GM12878 (cell line): ENCODE results near the gene SULT1A3. TPM values are rescaled to one million over a fixed set of nuclear protein-coding genes. Genes with fewer than 3 reads are reported as not detected.

Experiments used
- CBX3 ChIP-seq: fragments of 200-600 bp; sonication (generic); IDR thresholded peaks from 2 replicates; pipeline ENCODE4 v1.6.1; 2016; ENCODE audit warnings: low read depth, borderline replicate concordance
- DPF2 ChIP-seq: fragments of 450-650 bp; IDR thresholded peaks from 2 replicates; pipeline ENCODE4 v1.6.1; 2017; ENCODE audit warnings: mild to moderate bottlenecking
- FOS ChIP-seq: IDR thresholded peaks from 3 replicates; pipeline ENCODE4 v1.6.1; 2011; ENCODE audit warnings: borderline replicate concordance; ENCODE audit not compliant: insufficient read length; ENCODE audit errors: extremely low read depth
- IRF3 ChIP-seq: fragments of 450-650 bp; IDR thresholded peaks from 2 replicates; pipeline ENCODE4 v1.6.1; 2014; ENCODE audit warnings: mild to moderate bottlenecking
- KAT2A ChIP-seq: conservative IDR thresholded peaks from 2 replicates; pipeline ENCODE4 v1.6.1; 2011; ENCODE audit warnings: low read depth, low read length; ENCODE audit not compliant: control insufficient read depth
- MEF2A ChIP-seq: IDR thresholded peaks from 2 replicates; pipeline ENCODE4 v1.6.1; 2011; ENCODE audit warnings: low read depth, mild to moderate bottlenecking, low read length, moderate library complexity; ENCODE audit not compliant: insufficient read depth
- MTA3 ChIP-seq: IDR thresholded peaks from 2 replicates; pipeline ENCODE4 v1.6.1; 2012; ENCODE audit warnings: low read length, inconsistent platforms, borderline replicate concordance
- NFXL1 ChIP-seq: fragments of 450-650 bp; IDR thresholded peaks from 2 replicates; pipeline ENCODE4 v1.6.1; 2017; ENCODE audit warnings: antibody characterized with exemption, mild to moderate bottlenecking, borderline replicate concordance
- NRF1 ChIP-seq: conservative IDR thresholded peaks from 2 replicates; pipeline ENCODE4 v1.6.1; 2011; ENCODE audit warnings: mild to moderate bottlenecking, low read depth, low read length, improper control_type of control experiment
- PAX8 ChIP-seq: fragments of 450-650 bp; IDR thresholded peaks from 2 replicates; pipeline ENCODE4 v1.6.1; 2017; ENCODE audit warnings: mild to moderate bottlenecking, moderate library complexity
- POLR2AphosphoS2 ChIP-seq: IDR thresholded peaks from 2 replicates; pipeline ENCODE4 v1.6.1; 2011; ENCODE audit warnings: low read depth, mild to moderate bottlenecking, low read length, improper control_type of control experiment, moderate library complexity
- RAD21 ChIP-seq: IDR thresholded peaks from 2 replicates; pipeline ENCODE4 v1.6.1; 2011; ENCODE audit warnings: mild to moderate bottlenecking, low read depth, low read length, moderate library complexity; ENCODE audit not compliant: insufficient read depth
- RB1 ChIP-seq: fragments of 450-650 bp; formaldehyde crosslinking; IDR thresholded peaks from 2 replicates; pipeline ENCODE4 v1.6.1; 2017; ENCODE audit warnings: mild to moderate bottlenecking, borderline replicate concordance
- RELA ChIP-seq: fragments of 450-650 bp; IDR thresholded peaks from 2 replicates; pipeline ENCODE4 v1.8.0; 2014; ENCODE audit warnings: borderline replicate concordance; ENCODE audit not compliant: partially characterized antibody
- SREBF2 ChIP-seq: IDR thresholded peaks from 2 replicates; pipeline ENCODE4 v1.6.1; 2012; ENCODE audit warnings: mild to moderate bottlenecking, low read length
- SRF ChIP-seq, 2 experiments: IDR thresholded peaks; 2 replicates each; pipeline ENCODE4 v1.6.1; 2011; ENCODE audit warnings: low read depth in 2 of 2, low read length in 2 of 2, mild to moderate bottlenecking in 1 of 2, moderate library complexity in 1 of 2
- STAT3 ChIP-seq: IDR thresholded peaks from 2 replicates; pipeline ENCODE4 v1.6.1; 2011; ENCODE audit warnings: low read depth, low read length, improper control_type of control experiment
- TCF3 ChIP-seq: IDR thresholded peaks from 2 replicates; pipeline ENCODE4 v1.6.1; 2012; ENCODE audit warnings: low read depth, mild to moderate bottlenecking, low read length, borderline replicate concordance; ENCODE audit not compliant: insufficient read depth
- YY1 ChIP-seq: IDR thresholded peaks from 2 replicates; pipeline ENCODE4 v1.6.1; 2011; ENCODE audit warnings: low read depth, mild to moderate bottlenecking, low read length
- ZBED1 ChIP-seq: IDR thresholded peaks from 2 replicates; pipeline ENCODE4 v1.6.1; 2016; ENCODE audit warnings: borderline replicate concordance
- ZSCAN29 ChIP-seq: fragments of 450-650 bp; IDR thresholded peaks from 2 replicates; pipeline ENCODE4 v1.6.1; 2017; ENCODE audit warnings: mild to moderate bottlenecking, moderate library complexity
- polyA plus RNA-seq, 11 experiments: library from polyadenylated mRNA; depleted of rRNA in 4 of 11; unstranded in 6 of 11; stranded (reverse) in 5 of 11; fragments of >200 nt; fragmentation: Nextera tagmentation in 4 of 11; fragmentation: Illumina TruSeq in 1 of 11; extraction: Ambion mirVana in 4 of 11; extraction: Trizol in 1 of 11; gene quantifications; 1 replicate in 1 of 11; 2 replicates in 10 of 11; pipeline versions ENCODE4 v1.2.1 to v1.2.3, GENCODE V29; 2011 to 2016; ENCODE audit warnings: inconsistent platforms in 2 of 11, missing spikeins in 2 of 11, low read depth in 1 of 11
- total RNA-seq, 4 experiments: library from RNA; depleted of rRNA in 3 of 4; stranded (reverse); fragments of >200 nt in 3 of 4; fragmentation: Illumina TruSeq in 1 of 4; extraction: Trizol in 1 of 4; gene quantifications; 2 replicates each; pipeline versions ENCODE4 v1.2.1 to v1.2.3, GENCODE V29; 2013 to 2021
- TF ChIP-seq, protein P1 (sequence below): IDR thresholded peaks from 2 replicates; pipeline ENCODE4 v1.6.1; 2012; ENCODE audit warnings: low read depth, low read length, improper control_type of control experiment
- TF ChIP-seq, protein P2 (sequence below): fragments of 450-650 bp; IDR thresholded peaks from 2 replicates; pipeline ENCODE4 v1.6.1; 2017; ENCODE audit warnings: mild to moderate bottlenecking
- TF ChIP-seq, protein P3 (sequence below), 3 experiments: IDR thresholded peaks in 2 of 3; conservative IDR thresholded peaks in 1 of 3; 2 replicates each; pipeline ENCODE4 v1.5.1; 2011; ENCODE audit warnings: low read depth in 3 of 3, low read length in 3 of 3, mild to moderate bottlenecking in 3 of 3, control low read depth in 2 of 3, moderate library complexity in 2 of 3, inconsistent platforms in 1 of 3, mixed read lengths in 1 of 3; ENCODE audit not compliant: control insufficient read depth in 2 of 3, insufficient read depth in 1 of 3; ENCODE audit errors: extremely low read depth in 1 of 3

Gene SULT1A3
- total and polyA plus RNA-seq, 10 of the 15 experiments (the other 5 are each of a cell fraction or from before 2014, with no cell fraction given): 3.3 to 15.8 (median 6.2) TPM

- TF ChIP-seq, protein P1, sequence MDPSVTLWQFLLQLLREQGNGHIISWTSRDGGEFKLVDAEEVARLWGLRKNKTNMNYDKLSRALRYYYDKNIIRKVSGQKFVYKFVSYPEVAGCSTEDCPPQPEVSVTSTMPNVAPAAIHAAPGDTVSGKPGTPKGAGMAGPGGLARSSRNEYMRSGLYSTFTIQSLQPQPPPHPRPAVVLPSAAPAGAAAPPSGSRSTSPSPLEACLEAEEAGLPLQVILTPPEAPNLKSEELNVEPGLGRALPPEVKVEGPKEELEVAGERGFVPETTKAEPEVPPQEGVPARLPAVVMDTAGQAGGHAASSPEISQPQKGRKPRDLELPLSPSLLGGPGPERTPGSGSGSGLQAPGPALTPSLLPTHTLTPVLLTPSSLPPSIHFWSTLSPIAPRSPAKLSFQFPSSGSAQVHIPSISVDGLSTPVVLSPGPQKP: no peak
- TF ChIP-seq RB1 (no peak), SRF (IDR thresholded peaks at IDR 0.05; ENCODE audit: low read depth in 2 of 2, low read length in 2 of 2) (peak; percentile 38 to 47; a peak in 1 of 4 replicates), YY1 (peak; percentile 71), RAD21 (no peak), TCF3 (0 out of 2 replicates have a peak, but pooled peaks have one; percentile 46), MEF2A (peak; percentile 40; the same call in 1 of the 2 replicates), DPF2 (peak; percentile 29; the same call in 1 of the 2 replicates), PAX8 (no peak), FOS (no peak), MTA3 (no peak), ZSCAN29 (0 out of 2 replicates have a peak, but pooled peaks have one; percentile 18), NFXL1 (no peak), IRF3 (no peak), ZBED1 (no peak), STAT3 (no peak), CBX3 (no peak), KAT2A (no peak), SREBF2 (no peak), RELA (no peak), NRF1 (no peak), POLR2AphosphoS2 (0 out of 2 replicates have a peak, but pooled peaks have one; percentile 67)
- TF ChIP-seq, protein P2, sequence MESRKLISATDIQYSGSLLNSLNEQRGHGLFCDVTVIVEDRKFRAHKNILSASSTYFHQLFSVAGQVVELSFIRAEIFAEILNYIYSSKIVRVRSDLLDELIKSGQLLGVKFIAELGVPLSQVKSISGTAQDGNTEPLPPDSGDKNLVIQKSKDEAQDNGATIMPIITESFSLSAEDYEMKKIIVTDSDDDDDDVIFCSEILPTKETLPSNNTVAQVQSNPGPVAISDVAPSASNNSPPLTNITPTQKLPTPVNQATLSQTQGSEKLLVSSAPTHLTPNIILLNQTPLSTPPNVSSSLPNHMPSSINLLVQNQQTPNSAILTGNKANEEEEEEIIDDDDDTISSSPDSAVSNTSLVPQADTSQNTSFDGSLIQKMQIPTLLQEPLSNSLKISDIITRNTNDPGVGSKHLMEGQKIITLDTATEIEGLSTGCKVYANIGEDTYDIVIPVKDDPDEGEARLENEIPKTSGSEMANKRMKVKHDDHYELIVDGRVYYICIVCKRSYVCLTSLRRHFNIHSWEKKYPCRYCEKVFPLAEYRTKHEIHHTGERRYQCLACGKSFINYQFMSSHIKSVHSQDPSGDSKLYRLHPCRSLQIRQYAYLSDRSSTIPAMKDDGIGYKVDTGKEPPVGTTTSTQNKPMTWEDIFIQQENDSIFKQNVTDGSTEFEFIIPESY: no peak
- TF ChIP-seq, protein P3, sequence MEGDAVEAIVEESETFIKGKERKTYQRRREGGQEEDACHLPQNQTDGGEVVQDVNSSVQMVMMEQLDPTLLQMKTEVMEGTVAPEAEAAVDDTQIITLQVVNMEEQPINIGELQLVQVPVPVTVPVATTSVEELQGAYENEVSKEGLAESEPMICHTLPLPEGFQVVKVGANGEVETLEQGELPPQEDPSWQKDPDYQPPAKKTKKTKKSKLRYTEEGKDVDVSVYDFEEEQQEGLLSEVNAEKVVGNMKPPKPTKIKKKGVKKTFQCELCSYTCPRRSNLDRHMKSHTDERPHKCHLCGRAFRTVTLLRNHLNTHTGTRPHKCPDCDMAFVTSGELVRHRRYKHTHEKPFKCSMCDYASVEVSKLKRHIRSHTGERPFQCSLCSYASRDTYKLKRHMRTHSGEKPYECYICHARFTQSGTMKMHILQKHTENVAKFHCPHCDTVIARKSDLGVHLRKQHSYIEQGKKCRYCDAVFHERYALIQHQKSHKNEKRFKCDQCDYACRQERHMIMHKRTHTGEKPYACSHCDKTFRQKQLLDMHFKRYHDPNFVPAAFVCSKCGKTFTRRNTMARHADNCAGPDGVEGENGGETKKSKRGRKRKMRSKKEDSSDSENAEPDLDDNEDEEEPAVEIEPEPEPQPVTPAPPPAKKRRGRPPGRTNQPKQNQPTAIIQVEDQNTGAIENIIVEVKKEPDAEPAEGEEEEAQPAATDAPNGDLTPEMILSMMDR (IDR thresholded peaks at IDR 0.05 in 2 of 3, conservative IDR thresholded peaks at IDR 0.05 in 1 of 3; ENCODE audit: control insufficient read depth in 2 of 3, extremely low read depth in 1 of 3, insufficient read depth in 1 of 3, low read depth in 3 of 3, low read length in 3 of 3): no peak
Observed at GRCh38 chr16:30184096-30184890, 14.8 kb upstream of the SULT1A3 start (continued).
